Hepatocyte (in vitro differentiated cells): ENCODE data around the gene EMC1. TPM values are rescaled to one million over a fixed set of nuclear protein-coding genes. Genes with fewer than 3 reads are reported as not detected.
"Not testable (repeated sequence)": the region's sequence is repeated elsewhere in the genome, so short reads cannot be mapped to it uniquely, and the experiment has no call there.

Experiments
- DNase-seq: peaks from one replicate; pipeline ENCODE4 v3.0.0-alpha.2; 2016; ENCODE audit warnings: low spot score
- H2AFZ ChIP-seq: fragments of 200-600 bp; sonication (generic); 2 replicates; pipeline ENCODE4 v1.6.0; 2016; ENCODE audit warnings: antibody characterized with exemption, mild to moderate bottlenecking
- H3K27ac ChIP-seq: fragments of 200-600 bp; sonication (generic); 2 replicates; pipeline ENCODE4 v1.5.1; 2016; ENCODE audit warnings: mild to moderate bottlenecking
- H3K27me3 ChIP-seq: fragments of 200-600 bp; sonication (generic); 2 replicates; pipeline ENCODE4 v1.6.1; 2016
- H3K36me3 ChIP-seq: fragments of 200-600 bp; sonication (generic); replicated peaks from 2 replicates; pipeline ENCODE4 v1.5.1; 2016; ENCODE audit warnings: low read depth; ENCODE audit not compliant: insufficient read depth
- H3K4me1 ChIP-seq: fragments of 200-600 bp; sonication (generic); 2 replicates; pipeline ENCODE4 v1.5.1; 2016; ENCODE audit warnings: mild to moderate bottlenecking, moderate library complexity; ENCODE audit not compliant: insufficient read depth
- H3K4me2 ChIP-seq: fragments of 200-600 bp; sonication (generic); 2 replicates; pipeline ENCODE4 v1.6.0; 2016
- H3K4me3 ChIP-seq: fragments of 200-600 bp; sonication (generic); 2 replicates; pipeline ENCODE4 v1.5.1; 2016; ENCODE audit warnings: mild to moderate bottlenecking
- H3K79me2 ChIP-seq: fragments of 200-600 bp; sonication (generic); 2 replicates; pipeline ENCODE4 v1.6.0; 2017; ENCODE audit warnings: mild to moderate bottlenecking
- H3K9me2 ChIP-seq: fragments of 200-600 bp; sonication (generic); replicated peaks from 2 replicates; pipeline ENCODE4 v1.6.0; 2017; ENCODE audit warnings: mild to moderate bottlenecking; ENCODE audit not compliant: insufficient read depth
- H3K9me3 ChIP-seq: fragments of 200-600 bp; sonication (generic); 2 replicates; pipeline ENCODE4 v1.5.1; 2016; ENCODE audit warnings: low read depth, mild to moderate bottlenecking
- H4K20me1 ChIP-seq: fragments of 200-600 bp; sonication (generic); 2 replicates; pipeline ENCODE4 v1.6.0; 2016; ENCODE audit warnings: mild to moderate bottlenecking; ENCODE audit not compliant: insufficient read depth, poor library complexity, severe bottlenecking
- EZH2 ChIP-seq: fragments of 200-600 bp; sonication (generic); IDR thresholded peaks from 2 replicates; pipeline ENCODE4 v1.6.1; 2016; ENCODE audit warnings: antibody characterized with exemption, mild to moderate bottlenecking, borderline replicate concordance
- EZH2phosphoT487 ChIP-seq: fragments of 200-600 bp; sonication (generic); IDR thresholded peaks from one replicate; pipeline ENCODE4 v1.6.1; 2018; ENCODE audit warnings: antibody characterized with exemption, mild to moderate bottlenecking, low read depth, moderate library complexity; ENCODE audit not compliant: unreplicated experiment, severe bottlenecking
- WGBS: methylation state at CpG from one replicate; pipeline ENCODE4 v1.1.6; 2016; ENCODE audit warnings: low lambda C conversion rate; ENCODE audit errors: missing lambda C conversion rate; 5-methylcytosine and 5-hydroxymethylcytosine counted together
- polyA plus RNA-seq: library from polyadenylated mRNA; unstranded; fragments of >200 nt; fragmentation: Nextera tagmentation; extraction: Ambion mirVana; gene quantifications from 2 replicates; pipeline ENCODE4 v1.2.1, GENCODE V29; 2016
- total RNA-seq: library from RNA; depleted of rRNA; stranded (reverse); fragments of >200 nt; gene quantifications from 2 replicates; pipeline ENCODE4 v1.2.3, GENCODE V29; 2014
- TF ChIP-seq, protein P1 (sequence below): fragments of 200-600 bp; sonication (generic); IDR thresholded peaks from 2 replicates; pipeline ENCODE4 v1.5.1; 2016; ENCODE audit warnings: antibody characterized with exemption, mild to moderate bottlenecking; ENCODE audit not compliant: poor library complexity

EMC1 gene
- total and polyA plus RNA-seq, 2 experiments from 2014 or later = 33.2 to 35.8 TPM

- H3K27ac ChIP-seq = no peak overlapping the region
- TF ChIP-seq, protein P1, sequence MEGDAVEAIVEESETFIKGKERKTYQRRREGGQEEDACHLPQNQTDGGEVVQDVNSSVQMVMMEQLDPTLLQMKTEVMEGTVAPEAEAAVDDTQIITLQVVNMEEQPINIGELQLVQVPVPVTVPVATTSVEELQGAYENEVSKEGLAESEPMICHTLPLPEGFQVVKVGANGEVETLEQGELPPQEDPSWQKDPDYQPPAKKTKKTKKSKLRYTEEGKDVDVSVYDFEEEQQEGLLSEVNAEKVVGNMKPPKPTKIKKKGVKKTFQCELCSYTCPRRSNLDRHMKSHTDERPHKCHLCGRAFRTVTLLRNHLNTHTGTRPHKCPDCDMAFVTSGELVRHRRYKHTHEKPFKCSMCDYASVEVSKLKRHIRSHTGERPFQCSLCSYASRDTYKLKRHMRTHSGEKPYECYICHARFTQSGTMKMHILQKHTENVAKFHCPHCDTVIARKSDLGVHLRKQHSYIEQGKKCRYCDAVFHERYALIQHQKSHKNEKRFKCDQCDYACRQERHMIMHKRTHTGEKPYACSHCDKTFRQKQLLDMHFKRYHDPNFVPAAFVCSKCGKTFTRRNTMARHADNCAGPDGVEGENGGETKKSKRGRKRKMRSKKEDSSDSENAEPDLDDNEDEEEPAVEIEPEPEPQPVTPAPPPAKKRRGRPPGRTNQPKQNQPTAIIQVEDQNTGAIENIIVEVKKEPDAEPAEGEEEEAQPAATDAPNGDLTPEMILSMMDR = no peak
- TF ChIP-seq EZH2phosphoT487 (no peak), EZH2 (no peak)
- no peaks in the 10 kb centered on the region for H3K9me3 ChIP-seq
- H2AFZ ChIP-seq = no peak overlapping the region
- no peaks in the 10 kb centered on the region for H3K4me1 ChIP-seq
- H3K9me2 ChIP-seq = no peaks in the 10 kb centered on the region
- no peaks in the 10 kb centered on the region for H3K79me2 ChIP-seq
- H4K20me1 ChIP-seq = no peaks in the 10 kb centered on the region
- H3K27me3 ChIP-seq = no peaks in the 10 kb centered on the region
- H3K4me2 ChIP-seq = no peak overlapping the region
- DNase-seq = no peak
- H3K4me3 ChIP-seq = no peak overlapping the region
- no peaks in the 10 kb centered on the region for H3K36me3 ChIP-seq
Measured at GRCh38 chr1:19272064-19272463, 20.7 kb upstream of the EMC1 start.

DNA sequence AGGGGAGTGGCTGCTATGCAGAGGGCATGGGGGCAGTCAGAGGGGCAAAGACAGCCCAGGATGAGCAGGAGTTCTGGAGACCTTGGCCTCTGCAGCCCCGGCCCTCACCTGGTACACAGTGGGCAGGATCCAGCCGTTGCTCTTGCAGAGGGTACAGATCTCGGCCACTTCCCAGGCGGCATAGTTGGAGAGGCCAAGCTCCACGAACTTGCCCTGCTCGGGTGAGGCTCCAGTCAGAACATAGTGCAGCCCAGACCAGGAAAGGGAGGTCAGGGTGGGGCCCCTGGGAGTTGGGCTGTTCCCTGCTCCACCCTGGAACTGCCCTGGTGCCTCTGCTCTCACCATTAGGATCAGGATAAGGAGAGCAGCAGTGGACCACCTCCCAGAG is 19.0 kb upstream of the EMC1 start:
- not testable (repeated sequence) for H3K27me3 ChIP-seq, H3K4me3 ChIP-seq, H3K36me3 ChIP-seq, H2AFZ ChIP-seq, H3K9me3 ChIP-seq, H3K9me2 ChIP-seq, H4K20me1 ChIP-seq, H3K79me2 ChIP-seq, H3K4me1 ChIP-seq, H3K4me2 ChIP-seq, DNase-seq
- peak overlapping the region; percentile 51 for H3K27ac ChIP-seq
- 83% methylated on average over 6 of the region's 6 CpGs for WGBS

GRCh38 chr1:19269427-19270342 is 18.4 kb upstream of the EMC1 start:
- not testable (repeated sequence) for H3K9me2 ChIP-seq, H3K27ac ChIP-seq, H3K4me1 ChIP-seq, H3K4me3 ChIP-seq, H3K9me3 ChIP-seq, H2AFZ ChIP-seq, H3K79me2 ChIP-seq, H4K20me1 ChIP-seq, DNase-seq, H3K36me3 ChIP-seq, H3K27me3 ChIP-seq, H3K4me2 ChIP-seq
- WGBS = 72% methylated on average over 9 of the region's 9 CpGs

- WGBS = 86% methylated on average over 11 of the region's 11 CpGs
- Histone ChIP-seq H3K36me3 (no peaks in the 10 kb centered on the region), H3K4me3 (no peak overlapping the region), H3K9me3 (no peaks in the 10 kb centered on the region), H3K4me2 (no peak overlapping the region), H4K20me1 (no peaks in the 10 kb centered on the region), H3K9me2 (no peaks in the 10 kb centered on the region), H3K27me3 (no peaks in the 10 kb centered on the region), H3K27ac (no peak overlapping the region), H3K79me2 (no peaks in the 10 kb centered on the region), H3K4me1 (no peaks in the 10 kb centered on the region), H2AFZ (no peak overlapping the region)
- TF ChIP-seq EZH2 = no peak
- no peak for TF ChIP-seq EZH2phosphoT487
- TF ChIP-seq, protein P1 = no peak
- no peak for DNase-seq
Measured at GRCh38 chr1:19268445-19268844, 17.1 kb upstream of the EMC1 start.
